ENCODE results near the gene BSDC1.

DNA sequence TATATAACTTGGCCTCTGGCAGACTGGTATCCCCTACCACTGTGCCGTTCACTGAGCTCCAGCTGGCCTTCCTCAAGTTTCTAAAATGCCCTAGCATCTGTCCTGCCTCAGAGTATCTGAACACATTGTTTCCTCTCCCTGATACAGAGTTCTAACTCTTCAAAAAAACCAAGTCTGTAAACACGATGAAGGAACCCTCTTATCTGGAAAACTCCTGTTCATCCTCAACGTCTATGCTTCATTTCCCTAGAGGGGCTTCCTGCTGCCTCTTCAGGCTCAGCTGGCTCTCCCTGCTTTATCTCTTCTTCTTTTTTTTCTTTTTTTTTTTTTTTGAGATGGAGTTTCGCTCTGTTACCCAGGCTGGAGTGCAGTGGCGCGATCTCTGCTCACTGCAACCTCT is 5.6 kb downstream of the BSDC1 start:
- no peak for TF ChIP-seq SP1 (IDR thresholded peaks at IDR 0.05)
- TF ChIP-seq FOXM1 (IDR thresholded peaks at IDR 0.05; ENCODE audit: borderline replicate concordance), result no peak
- no peak for TF ChIP-seq FOXA1 (IDR thresholded peaks at IDR 0.05)
- TF ChIP-seq FOXK2 (IDR thresholded peaks at IDR 0.05), result no peak
- TF ChIP-seq CTBP1 (IDR thresholded peaks at IDR 0.05; ENCODE audit: borderline replicate concordance), result no peak
- TF ChIP-seq BHLHE40 (IDR thresholded peaks at IDR 0.05; ENCODE audit: borderline replicate concordance), result no peak
- no peak for TF ChIP-seq LEF1 (IDR thresholded peaks at IDR 0.05; ENCODE audit: borderline replicate concordance)
- no peak for TF ChIP-seq SUZ12 (IDR thresholded peaks at IDR 0.05)
- TF ChIP-seq TARDBP (IDR thresholded peaks at IDR 0.05), result no peak
- no peak for TF ChIP-seq HDGF (IDR thresholded peaks at IDR 0.05; ENCODE audit: borderline replicate concordance)
- no peak for TF ChIP-seq ELF4 (IDR thresholded peaks at IDR 0.05)
- no peak for TF ChIP-seq ZNF384 (IDR thresholded peaks at IDR 0.05)

Data from HEK293T (cell line).